DOHH2 (cell line): ENCODE measurements around the gene FXYD1.

Source experiments
- EZH2phosphoT487 ChIP-seq: fragments of 200-600 bp; sonication (generic); IDR thresholded peaks from 2 replicates; pipeline ENCODE4 v1.6.1; 2017; ENCODE audit warnings: borderline replicate concordance, mild to moderate bottlenecking, antibody characterized with exemption, low read length, moderate library complexity, mixed read lengths
- TF ChIP-seq, protein P1 (sequence below): fragments of 200-600 bp; sonication (generic); IDR thresholded peaks from one replicate; pipeline ENCODE4 v1.5.1; 2014; ENCODE audit warnings: antibody characterized with exemption, mild to moderate bottlenecking, low read depth, low read length; ENCODE audit not compliant: poor library complexity, severe bottlenecking

DNA sequence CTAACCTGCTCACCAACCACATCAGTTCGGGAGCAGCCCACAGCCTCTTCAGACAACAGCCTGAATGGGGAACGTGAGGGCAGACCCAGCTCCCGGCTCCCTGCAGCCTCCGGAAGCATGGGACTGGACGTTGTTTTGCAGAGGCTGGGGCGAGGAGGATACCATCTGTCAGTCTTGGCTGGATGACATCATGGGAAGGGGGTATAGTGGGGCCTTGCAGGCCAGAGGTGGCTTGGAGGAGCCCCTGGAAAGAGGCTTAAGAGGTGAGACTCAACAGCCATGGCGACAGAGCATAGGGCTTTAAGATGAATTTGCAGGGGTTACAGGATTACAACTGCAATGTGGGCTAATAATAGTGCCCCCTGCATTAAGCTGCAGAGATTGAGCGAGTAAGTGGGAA is 21.5 kb upstream of the FXYD1 start:
- TF ChIP-seq, protein P1, sequence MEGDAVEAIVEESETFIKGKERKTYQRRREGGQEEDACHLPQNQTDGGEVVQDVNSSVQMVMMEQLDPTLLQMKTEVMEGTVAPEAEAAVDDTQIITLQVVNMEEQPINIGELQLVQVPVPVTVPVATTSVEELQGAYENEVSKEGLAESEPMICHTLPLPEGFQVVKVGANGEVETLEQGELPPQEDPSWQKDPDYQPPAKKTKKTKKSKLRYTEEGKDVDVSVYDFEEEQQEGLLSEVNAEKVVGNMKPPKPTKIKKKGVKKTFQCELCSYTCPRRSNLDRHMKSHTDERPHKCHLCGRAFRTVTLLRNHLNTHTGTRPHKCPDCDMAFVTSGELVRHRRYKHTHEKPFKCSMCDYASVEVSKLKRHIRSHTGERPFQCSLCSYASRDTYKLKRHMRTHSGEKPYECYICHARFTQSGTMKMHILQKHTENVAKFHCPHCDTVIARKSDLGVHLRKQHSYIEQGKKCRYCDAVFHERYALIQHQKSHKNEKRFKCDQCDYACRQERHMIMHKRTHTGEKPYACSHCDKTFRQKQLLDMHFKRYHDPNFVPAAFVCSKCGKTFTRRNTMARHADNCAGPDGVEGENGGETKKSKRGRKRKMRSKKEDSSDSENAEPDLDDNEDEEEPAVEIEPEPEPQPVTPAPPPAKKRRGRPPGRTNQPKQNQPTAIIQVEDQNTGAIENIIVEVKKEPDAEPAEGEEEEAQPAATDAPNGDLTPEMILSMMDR: no peak
- TF ChIP-seq EZH2phosphoT487: no peak
